ENCODE results near the gene DPH7. TPM values are rescaled to one million over a fixed set of nuclear protein-coding genes. Genes with fewer than 3 reads are reported as not detected.

The DPH7 gene
- polyA plus RNA-seq, 1 donor from 2014 or later: 38.3 TPM

DNA sequence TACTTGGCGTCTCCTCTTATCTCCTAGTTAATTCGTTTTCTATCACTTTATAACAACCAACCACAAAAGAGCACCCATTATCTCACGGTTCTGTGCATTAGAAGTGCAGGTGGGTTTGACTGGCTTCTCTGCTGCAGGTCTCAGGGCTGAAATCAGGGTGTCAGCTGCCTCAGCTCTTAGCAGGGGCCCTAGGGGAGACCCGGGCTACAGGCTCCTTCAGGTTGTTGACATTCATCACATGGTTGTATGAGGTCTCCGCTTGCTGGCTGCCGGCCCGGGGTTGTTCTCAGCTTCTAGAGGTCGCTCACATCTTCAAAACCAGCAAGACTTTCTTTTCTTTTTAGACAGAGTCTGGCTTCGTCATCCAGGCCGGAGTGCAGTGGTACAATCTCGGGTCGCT, 14.5 kb upstream of the DPH7 start:
- Mint-ChIP-seq H3K4me3 (peak overlapping the region in 2 of 4 donors; percentile 27 to 87), H3K9me3 (no peaks in the 10 kb centered on the region), H3K27me3 (peaks cover 1% of the 10 kb centered on the region), H3K36me3 (peaks cover 2% of the 10 kb centered on the region), H3K27ac (peak overlapping the region in 1 of 3 donors; percentile 78), H3K4me1 (peaks cover under 1 to 4% (median 3%) of the 10 kb centered on the region in 3 donors)

DNA sequence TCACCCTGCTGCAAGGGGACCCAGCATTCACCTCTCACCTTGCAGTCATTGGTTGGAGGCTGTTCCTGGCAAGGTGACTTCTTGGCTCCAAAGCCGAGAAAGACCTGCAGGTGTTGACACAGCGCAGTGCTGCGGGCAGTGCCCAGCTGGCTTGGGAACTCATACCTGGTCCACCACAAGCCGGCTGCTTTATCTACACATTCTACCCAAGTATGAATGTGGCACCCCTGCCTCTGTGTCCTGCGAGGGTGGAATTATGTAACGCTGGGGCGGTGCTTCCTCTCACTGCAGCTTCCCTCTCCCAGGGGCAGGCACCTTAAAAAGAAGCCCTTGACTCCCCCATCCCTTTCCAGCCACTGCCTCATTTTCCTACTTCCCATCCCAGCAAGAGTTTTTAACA, 14.0 kb upstream of the DPH7 start:
- H3K27ac Mint-ChIP-seq: peak overlapping the region in 1 of 3 donors; percentile 78
- H3K9me3 Mint-ChIP-seq: no peaks in the 10 kb centered on the region
- peaks cover 3 to 7% (median 5%) of the 10 kb centered on the region in 3 donors for H3K4me1 Mint-ChIP-seq
- H3K36me3 Mint-ChIP-seq: peaks cover 2% of the 10 kb centered on the region
- H3K27me3 Mint-ChIP-seq: peaks cover 1% of the 10 kb centered on the region
- H3K4me3 Mint-ChIP-seq: peak overlapping the region in 2 of 4 donors; percentile 27 to 87

DNA sequence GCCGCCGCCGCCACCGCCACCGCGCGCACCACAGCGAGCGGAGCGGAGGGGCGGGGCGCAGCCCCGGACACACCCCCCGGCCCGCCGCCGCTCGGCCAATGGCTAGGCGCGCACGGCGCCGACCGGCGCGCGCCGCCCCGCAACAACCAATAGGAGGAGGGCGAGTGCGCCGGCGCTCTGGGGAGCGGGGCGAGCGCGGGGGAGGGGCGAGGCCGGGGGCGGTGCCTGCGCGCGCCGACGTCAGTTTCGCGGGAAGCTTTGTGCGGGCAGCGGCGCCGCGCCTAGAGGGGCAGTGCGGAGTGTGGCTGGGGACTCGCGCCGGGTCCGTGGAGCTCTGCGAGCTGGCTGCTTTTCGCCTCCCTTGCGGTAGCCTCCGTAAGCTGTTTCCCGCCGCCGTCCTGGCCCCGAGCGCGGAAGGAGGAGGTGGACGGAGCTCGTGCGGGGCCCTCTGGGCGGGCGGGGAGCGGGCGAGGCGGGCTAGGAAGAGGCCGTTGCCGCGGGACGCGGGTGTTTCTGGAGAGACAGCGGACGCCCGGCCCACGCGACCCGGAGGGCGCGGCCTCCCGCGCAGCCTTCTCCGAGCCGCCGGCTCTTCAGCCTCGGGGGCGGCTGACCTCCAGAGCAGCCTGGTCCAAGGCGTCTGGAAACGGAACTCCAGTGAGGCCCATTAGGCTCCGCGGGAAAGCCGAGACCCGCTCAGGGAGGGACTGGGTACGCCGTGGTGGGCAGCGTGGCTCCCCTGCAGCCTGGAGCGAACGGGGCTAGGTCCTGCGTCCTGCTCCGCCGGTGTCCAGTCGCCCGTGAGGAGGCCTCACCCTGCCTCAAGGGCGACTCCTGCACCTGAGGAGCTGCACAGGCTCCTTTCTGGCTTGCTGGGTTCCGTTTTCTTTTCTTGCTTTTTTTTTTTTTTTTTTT, 12.0 kb upstream of the DPH7 start, which contains the start of gene ZMYND19:
ZMYND19 (minus strand) TSS at position 44 of the 915 bp plus-strand sequence. CDS start 249 bp downstream, outside the sequence.
- Mint-ChIP-seq H3K4me3 (peak within 1 kb of the TSS; percentile 90 to 98 (median 94)), H3K27ac (peak within 1 kb of the TSS; percentile 19 to 94 (median 85))

DNA sequence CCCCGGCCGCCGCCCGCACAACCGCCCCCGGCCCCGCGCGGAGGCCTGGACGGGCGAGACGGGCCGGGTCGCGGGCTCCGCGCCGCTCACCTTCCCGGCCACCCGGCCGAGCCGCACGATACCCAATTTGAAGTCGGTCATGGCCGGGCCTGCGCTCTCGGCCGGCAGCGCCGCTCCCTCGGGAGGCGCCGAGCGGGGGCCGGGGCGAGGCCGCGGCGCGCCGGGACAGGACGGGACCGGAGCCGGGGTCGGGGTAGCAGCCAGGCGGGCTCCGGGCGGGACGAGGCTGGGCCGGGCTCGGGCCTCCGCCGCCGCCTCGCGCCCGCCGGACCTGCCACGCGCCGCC, 11.4 kb upstream of the DPH7 start:
- Mint-ChIP-seq H3K27me3 (peaks cover 1% of the 10 kb centered on the region), H3K9me3 (no peaks in the 10 kb centered on the region), H3K4me1 (peaks cover 3 to 9% (median 7%) of the 10 kb centered on the region in 3 donors), H3K4me3 (peak overlapping the region in 1 of 4 donors; percentile 80), H3K36me3 (peaks cover 5% of the 10 kb centered on the region), H3K27ac (no peak overlapping the region)

More for the DNA sequence above, 12.0 kb upstream of the DPH7 start, which contains the start of gene ZMYND19:
- peaks cover 5% of the 10 kb centered on the region for H3K36me3 Mint-ChIP-seq
- peaks cover 1% of the 10 kb centered on the region for H3K27me3 Mint-ChIP-seq
- no peaks in the 10 kb centered on the region for H3K9me3 Mint-ChIP-seq
- peaks cover 3 to 9% (median 7%) of the 10 kb centered on the region in 3 donors for H3K4me1 Mint-ChIP-seq

DNA sequence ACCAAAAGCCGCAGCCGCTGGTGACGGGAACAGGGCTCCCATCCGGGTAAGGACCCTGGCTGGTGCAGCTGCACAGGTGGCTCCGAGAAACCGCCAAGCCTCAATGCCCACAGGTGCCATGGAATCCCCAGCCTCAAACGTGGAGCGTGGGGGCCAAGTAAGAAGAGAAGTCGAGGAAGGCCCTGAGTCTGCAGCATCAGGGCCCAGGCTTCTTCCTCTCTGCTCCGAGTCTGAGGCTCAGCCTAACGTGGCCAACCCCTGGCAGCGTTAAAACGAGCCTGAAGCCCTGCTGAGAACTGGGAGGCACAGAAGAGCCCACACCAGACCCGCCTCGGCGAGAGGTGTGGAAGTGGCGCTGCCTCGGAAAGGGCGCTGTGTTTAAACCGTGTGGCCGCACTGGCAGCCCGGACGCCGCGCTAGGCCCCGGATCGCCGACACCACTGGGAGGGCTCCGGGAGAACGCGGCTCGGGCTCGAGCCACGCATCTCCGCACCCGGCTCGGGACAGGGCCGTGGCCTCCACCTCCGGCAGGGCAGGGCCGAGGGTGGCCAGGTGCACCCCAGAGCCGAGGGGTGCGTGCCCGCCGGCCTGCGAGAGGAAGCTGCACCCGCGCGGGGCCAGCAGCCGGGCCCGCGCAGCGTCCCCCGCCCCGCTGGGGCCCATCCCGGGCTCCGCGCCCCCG, 10.9 kb upstream of the DPH7 start:
- Mint-ChIP-seq H3K36me3 (peaks cover 5% of the 10 kb centered on the region), H3K27me3 (peaks cover 1% of the 10 kb centered on the region), H3K4me3 (peak overlapping the region; percentile 87 to 97 (median 92)), H3K27ac (peak overlapping the region in 1 of 3 donors; percentile 85), H3K9me3 (no peaks in the 10 kb centered on the region), H3K4me1 (peaks cover 3 to 9% (median 7%) of the 10 kb centered on the region in 3 donors)

DNA sequence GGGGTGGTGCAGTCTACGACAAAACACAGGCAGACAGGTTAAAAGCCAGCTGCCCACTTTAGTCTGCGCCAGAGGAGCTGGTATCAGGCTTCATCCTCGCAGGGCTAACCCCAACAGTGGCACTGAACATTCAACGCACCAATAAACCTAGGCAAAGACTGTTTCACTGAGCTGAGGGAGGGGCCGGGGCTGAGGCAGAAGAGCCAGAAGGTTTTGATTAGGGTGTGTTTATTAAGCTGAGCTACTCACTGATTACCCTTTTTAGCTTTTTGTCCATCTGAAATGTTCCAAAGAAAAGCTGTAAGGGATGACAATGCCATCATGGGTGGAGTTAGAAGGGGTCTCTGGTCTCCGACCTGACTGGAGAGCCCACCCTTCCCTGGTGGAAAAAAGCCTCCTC, 10.2 kb upstream of the DPH7 start:
- H3K4me1 Mint-ChIP-seq: peaks cover 3 to 9% (median 7%) of the 10 kb centered on the region in 3 donors
- peaks cover 1% of the 10 kb centered on the region for H3K27me3 Mint-ChIP-seq
- H3K4me3 Mint-ChIP-seq: peak overlapping the region; percentile 33 to 90 (median 70)
- H3K27ac Mint-ChIP-seq: peak overlapping the region in 1 of 3 donors; percentile 85
- peaks cover 3% of the 10 kb centered on the region for H3K36me3 Mint-ChIP-seq
- no peaks in the 10 kb centered on the region for H3K9me3 Mint-ChIP-seq

DNA sequence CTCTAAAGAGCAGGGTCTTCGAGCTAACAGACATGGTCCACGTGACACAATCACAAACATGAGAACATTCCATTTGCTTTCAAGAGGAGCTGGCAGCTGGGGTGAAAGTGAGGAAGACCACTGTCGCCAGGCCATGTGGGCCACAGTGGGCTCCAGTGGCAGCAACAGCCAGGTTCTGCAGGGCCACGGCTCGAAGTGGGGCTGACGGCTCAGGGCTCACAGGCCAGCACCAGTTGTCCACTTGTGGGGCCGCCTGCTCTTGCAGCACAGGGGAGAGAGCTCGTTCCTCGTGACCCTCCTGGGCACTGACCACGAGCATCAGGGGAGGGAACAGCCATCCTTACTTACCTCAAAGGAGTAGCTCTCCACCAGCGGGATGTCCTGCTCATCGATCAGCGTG, 9.6 kb upstream of the DPH7 start:
- H3K4me1 Mint-ChIP-seq: peaks cover 3 to 9% (median 7%) of the 10 kb centered on the region in 3 donors
- peaks cover 3% of the 10 kb centered on the region for H3K36me3 Mint-ChIP-seq
- peaks cover 1% of the 10 kb centered on the region for H3K27me3 Mint-ChIP-seq
- peak overlapping the region in 3 of 4 donors; percentile 39 to 90 (median 77) for H3K4me3 Mint-ChIP-seq
- peak overlapping the region in 2 of 3 donors; percentile 27 to 75 for H3K27ac Mint-ChIP-seq
- H3K9me3 Mint-ChIP-seq: no peaks in the 10 kb centered on the region

DNA sequence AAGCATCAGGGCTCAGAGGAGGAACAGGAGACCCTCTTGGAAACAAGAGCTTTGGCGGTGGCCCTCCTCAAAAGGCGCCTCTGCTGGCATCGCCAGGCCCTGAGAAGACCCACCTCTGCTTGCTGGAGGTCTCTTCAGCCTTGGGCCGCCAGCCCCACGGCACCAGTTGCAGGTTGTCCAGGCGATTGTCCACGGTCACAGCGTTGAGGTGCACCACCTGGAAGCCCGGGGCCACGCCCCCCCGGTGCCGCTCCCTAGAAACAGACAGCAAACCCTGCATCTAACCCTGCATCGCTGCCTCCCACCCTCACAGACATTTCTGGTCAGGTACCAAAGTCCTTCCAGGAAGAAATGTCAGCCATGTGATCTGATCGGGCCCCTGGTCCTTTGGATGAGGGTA, 8.1 kb upstream of the DPH7 start:
- Mint-ChIP-seq H3K27me3 (peaks cover 1% of the 10 kb centered on the region), H3K4me1 (peaks cover 3 to 9% (median 7%) of the 10 kb centered on the region in 3 donors), H3K9me3 (no peaks in the 10 kb centered on the region), H3K36me3 (peaks cover 3% of the 10 kb centered on the region), H3K4me3 (peak overlapping the region in 1 of 4 donors; percentile 76), H3K27ac (no peak overlapping the region)

DNA sequence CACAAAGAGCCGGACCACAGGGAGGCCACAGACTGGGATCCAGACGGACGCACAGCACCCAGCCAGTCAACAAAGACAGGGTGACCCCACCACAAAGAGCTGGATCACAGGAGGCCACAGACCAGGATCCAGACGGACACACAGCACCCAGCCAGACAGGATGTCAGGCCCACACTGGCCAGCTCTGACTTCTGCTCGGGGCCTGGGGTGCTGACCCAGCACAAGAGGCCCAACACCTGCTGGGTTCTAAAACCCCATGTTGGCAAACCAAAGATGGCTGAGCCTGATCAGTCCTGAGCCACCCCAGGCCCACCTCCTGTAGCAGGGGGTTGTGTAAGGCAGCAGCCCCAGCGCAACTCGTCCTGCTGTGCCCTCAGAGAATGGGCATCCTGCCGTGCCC, 5.2 kb upstream of the DPH7 start:
- peak overlapping the region in 1 of 4 donors; percentile 62 for H3K4me3 Mint-ChIP-seq
- no peaks in the 10 kb centered on the region for H3K9me3 Mint-ChIP-seq
- no peak overlapping the region for H3K27ac Mint-ChIP-seq
- H3K27me3 Mint-ChIP-seq: no peaks in the 10 kb centered on the region
- peaks cover 0 to 8% (median 7%) of the 10 kb centered on the region in 3 donors for H3K4me1 Mint-ChIP-seq
- H3K36me3 Mint-ChIP-seq: peaks cover 3% of the 10 kb centered on the region

DNA sequence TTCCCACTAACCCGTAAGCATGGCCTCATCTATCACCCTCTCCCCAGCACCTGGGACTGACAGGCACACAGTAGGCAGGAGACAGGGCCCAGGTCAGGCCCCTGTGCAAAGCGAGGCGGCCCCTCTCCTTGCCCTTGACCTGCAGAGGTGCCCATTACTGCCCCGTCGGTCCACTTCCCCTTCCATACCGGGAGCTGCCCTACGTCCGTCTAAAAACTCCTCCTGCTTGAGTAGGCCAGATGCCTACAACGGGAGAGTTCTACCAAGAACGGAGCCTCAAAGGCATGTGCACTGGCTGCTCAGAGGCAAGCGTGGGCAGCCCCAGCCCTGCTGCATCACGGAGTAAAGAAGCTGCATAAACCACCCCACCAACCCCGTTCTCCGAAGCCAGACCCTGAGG, 4.6 kb upstream of the DPH7 start:
- no peaks in the 10 kb centered on the region for H3K27me3 Mint-ChIP-seq
- no peak overlapping the region for H3K27ac Mint-ChIP-seq
- peaks cover 3% of the 10 kb centered on the region for H3K36me3 Mint-ChIP-seq
- H3K9me3 Mint-ChIP-seq: no peaks in the 10 kb centered on the region
- H3K4me3 Mint-ChIP-seq: peak overlapping the region in 1 of 4 donors; percentile 67
- H3K4me1 Mint-ChIP-seq: peaks cover 0 to 10% (median 7%) of the 10 kb centered on the region in 3 donors

DNA sequence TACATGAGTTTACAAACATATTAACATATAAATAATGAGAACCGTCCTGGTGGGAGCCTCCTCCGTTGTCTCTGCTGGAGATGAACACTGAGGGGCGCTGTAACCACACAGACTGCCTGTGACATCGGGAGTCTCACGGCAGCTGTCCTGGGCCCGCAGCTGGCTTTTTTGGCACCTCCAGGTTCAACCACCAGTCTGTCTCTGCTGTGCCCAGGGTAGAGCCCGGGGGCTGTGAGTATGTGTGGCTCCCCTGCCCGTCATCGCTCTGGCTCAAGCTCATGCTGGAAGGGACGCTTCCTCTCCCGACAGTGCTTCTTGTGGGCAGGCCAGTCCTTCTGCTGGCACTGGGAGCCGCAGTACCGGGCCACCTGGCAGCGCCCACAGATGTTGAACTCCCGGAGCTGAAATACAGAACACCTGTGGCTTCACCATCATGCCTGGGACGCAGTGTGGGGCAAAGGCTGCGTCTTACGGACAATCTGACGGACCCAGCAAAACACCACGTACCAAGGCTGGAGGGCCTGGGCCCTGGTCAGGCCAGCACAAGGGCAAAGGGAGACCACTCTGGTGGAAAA, 3.6 kb upstream of the DPH7 start:
- H3K4me3 Mint-ChIP-seq: peak overlapping the region in 1 of 4 donors; percentile 61
- H3K27ac Mint-ChIP-seq: no peak overlapping the region
- H3K9me3 Mint-ChIP-seq: no peaks in the 10 kb centered on the region
- H3K36me3 Mint-ChIP-seq: peaks cover 3% of the 10 kb centered on the region
- no peaks in the 10 kb centered on the region for H3K27me3 Mint-ChIP-seq
- peaks cover 6 to 10% (median 7%) of the 10 kb centered on the region in 3 donors for H3K4me1 Mint-ChIP-seq

DNA sequence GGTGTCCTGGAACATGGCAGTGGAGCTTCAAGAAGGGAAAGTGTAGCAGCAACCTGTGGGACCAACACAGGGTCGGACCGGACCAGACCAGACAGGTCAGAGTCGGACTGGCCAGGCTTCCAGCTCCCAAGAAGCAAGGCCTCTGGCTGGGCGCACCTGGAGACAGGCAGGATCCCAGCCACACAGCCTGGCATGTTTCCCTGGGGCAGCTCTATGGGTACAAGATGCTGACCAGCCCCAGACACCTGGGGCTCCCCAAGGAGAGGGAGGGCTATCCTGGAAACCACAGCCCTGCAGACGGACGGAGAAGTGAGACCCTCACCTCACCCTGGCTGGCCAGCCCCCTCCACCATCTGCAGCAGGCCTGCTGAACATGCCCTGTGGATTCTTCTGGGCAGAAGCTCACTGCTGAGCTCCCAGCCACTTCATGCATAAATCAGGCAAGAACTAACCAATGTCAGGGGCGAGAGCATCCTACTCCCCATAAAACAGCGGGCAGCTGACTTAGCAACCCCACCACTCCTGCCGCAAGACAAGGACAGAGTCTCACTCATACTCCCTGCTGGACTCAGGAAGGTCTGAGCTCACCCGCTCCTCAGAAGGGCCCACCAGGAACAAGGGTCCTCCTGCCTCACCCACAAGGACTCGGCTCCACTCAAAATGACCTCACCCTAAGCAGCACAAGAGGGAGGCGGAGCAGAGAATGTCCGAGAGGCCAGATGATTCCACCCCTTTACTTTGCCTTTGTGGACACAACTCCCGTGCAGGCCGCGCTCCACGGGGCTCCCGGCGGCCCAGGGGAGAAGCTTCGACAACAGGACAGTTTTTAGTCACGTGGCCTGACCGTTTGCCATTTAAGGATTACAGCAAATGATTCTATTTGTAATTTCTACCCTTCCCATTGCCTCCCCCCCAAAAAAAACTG, 2.9 kb upstream of the DPH7 start:
- H3K27ac Mint-ChIP-seq: no peak overlapping the region
- peaks cover 11 to 14% (median 12%) of the 10 kb centered on the region in 3 donors for H3K4me1 Mint-ChIP-seq
- peak overlapping the region in 1 of 4 donors; percentile 61 for H3K4me3 Mint-ChIP-seq
- no peaks in the 10 kb centered on the region for H3K9me3 Mint-ChIP-seq
- H3K36me3 Mint-ChIP-seq: peaks cover 2% of the 10 kb centered on the region
- no peaks in the 10 kb centered on the region for H3K27me3 Mint-ChIP-seq

DNA sequence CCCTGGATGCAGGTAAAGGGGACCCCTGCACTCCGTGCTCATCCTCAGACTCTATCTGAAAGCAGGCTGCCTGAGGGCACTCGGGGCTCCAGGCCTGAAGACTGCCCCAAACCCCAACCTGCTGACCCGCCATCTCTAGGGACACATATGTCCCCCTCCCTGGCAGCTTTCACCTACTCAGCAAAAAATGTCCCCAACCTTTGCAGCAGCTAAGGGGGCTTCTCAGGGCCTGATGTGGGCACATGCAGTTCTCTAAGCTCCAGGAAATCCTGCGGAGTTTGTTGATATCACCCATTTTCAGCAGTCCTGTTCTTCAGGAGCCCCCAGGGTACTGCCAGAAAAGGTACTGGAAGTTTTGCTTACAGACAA, 2.2 kb upstream of the DPH7 start:
- no peak overlapping the region for H3K4me3 Mint-ChIP-seq
- no peaks in the 10 kb centered on the region for H3K36me3 Mint-ChIP-seq
- H3K27ac Mint-ChIP-seq: no peak overlapping the region
- H3K4me1 Mint-ChIP-seq: peaks cover 16 to 19% (median 16%) of the 10 kb centered on the region in 3 donors
- no peaks in the 10 kb centered on the region for H3K9me3 Mint-ChIP-seq
- no peaks in the 10 kb centered on the region for H3K27me3 Mint-ChIP-seq

Measured in IgD-negative memory B cell (primary cell).